GM23248 (cell line): ENCODE data around the gene IFI27L1. TPM values are rescaled to one million over a fixed set of nuclear protein-coding genes. Genes with fewer than 3 reads are reported as not detected.

ENCODE experiments used
- DNase-seq: peaks from one replicate; pipeline ENCODE4 v3.0.0-alpha.2; 2015
- H2AFZ ChIP-seq: fragments of 200-600 bp; sonication (generic); 2 replicates; pipeline ENCODE4 v1.6.1; 2016; ENCODE audit warnings: antibody characterized with exemption
- H3F3A ChIP-seq: fragments of 200-600 bp; sonication (generic); 2 replicates; pipeline ENCODE4 v1.6.1; 2016; ENCODE audit warnings: mild to moderate bottlenecking, antibody characterized with exemption, mixed run types; ENCODE audit not compliant: insufficient read depth
- H3K27ac ChIP-seq: fragments of 200-600 bp; sonication (generic); 2 replicates; pipeline ENCODE4 v1.5.1; 2016; ENCODE audit warnings: mild to moderate bottlenecking
- H3K27me3 ChIP-seq: fragments of 200-600 bp; sonication (generic); replicated peaks from 2 replicates; pipeline ENCODE4 v1.6.1; 2016; ENCODE audit warnings: mild to moderate bottlenecking; ENCODE audit not compliant: insufficient read depth
- H3K36me3 ChIP-seq: fragments of 200-600 bp; sonication (generic); 2 replicates; pipeline ENCODE4 v1.6.1; 2016; ENCODE audit warnings: low read depth, mild to moderate bottlenecking
- H3K4me1 ChIP-seq: fragments of 200-600 bp; sonication (generic); 2 replicates; pipeline ENCODE4 v1.6.1; 2016; ENCODE audit warnings: mild to moderate bottlenecking; ENCODE audit not compliant: insufficient read depth
- H3K4me2 ChIP-seq: fragments of 200-600 bp; sonication (generic); one replicate; pipeline ENCODE4 v1.6.1; 2016; ENCODE audit warnings: mild to moderate bottlenecking; ENCODE audit not compliant: unreplicated experiment
- H3K4me3 ChIP-seq: fragments of 200-600 bp; sonication (generic); 2 replicates; pipeline ENCODE4 v1.5.1; 2016; ENCODE audit warnings: mild to moderate bottlenecking
- H3K79me2 ChIP-seq: fragments of 200-600 bp; sonication (generic); 2 replicates; pipeline ENCODE4 v1.6.1; 2016; ENCODE audit warnings: mild to moderate bottlenecking; ENCODE audit not compliant: insufficient read depth
- H3K9ac ChIP-seq: fragments of 200-600 bp; sonication (generic); 2 replicates; pipeline ENCODE4 v1.6.1; 2016; ENCODE audit warnings: mild to moderate bottlenecking
- H3K9me2 ChIP-seq: fragments of 200-600 bp; sonication (generic); 2 replicates; pipeline ENCODE4 v1.6.1; 2016; ENCODE audit warnings: mixed run types, mild to moderate bottlenecking, moderate library complexity; ENCODE audit not compliant: insufficient read depth
- H3K9me3 ChIP-seq: fragments of 200-600 bp; sonication (generic); one replicate; pipeline ENCODE4 v1.6.1; 2017; ENCODE audit warnings: low read depth
- H4K20me1 ChIP-seq: fragments of 200-600 bp; sonication (generic); 2 replicates; pipeline ENCODE4 v1.6.0; 2016; ENCODE audit not compliant: insufficient read depth
- EZH2 ChIP-seq: fragments of 200-600 bp; sonication (generic); IDR thresholded peaks from 2 replicates; pipeline ENCODE4 v1.6.1; 2018; ENCODE audit warnings: antibody characterized with exemption, mild to moderate bottlenecking; ENCODE audit not compliant: insufficient read depth, poor library complexity, severe bottlenecking
- EZH2phosphoT487 ChIP-seq: fragments of 200-600 bp; sonication (generic); IDR thresholded peaks from 2 replicates; pipeline ENCODE4 v1.6.1; 2018; ENCODE audit warnings: antibody characterized with exemption, moderate library complexity, mild to moderate bottlenecking, low read depth; ENCODE audit not compliant: insufficient read depth
- WGBS, 2 experiments: methylation state at CpG; one replicate each; pipeline ENCODE4 v1.1.6; 2015 to 2017; ENCODE audit warnings: low lambda C conversion rate in 2 of 2, low coverage in 1 of 2; ENCODE audit errors: missing lambda C conversion rate in 2 of 2; 5-methylcytosine and 5-hydroxymethylcytosine counted together
- in situ Hi-C: fragments of 300-500 bp; cut with MboI; formaldehyde crosslinking; loops from 2 replicates; pipeline ENCODE4 v1.15.0; 2020
- polyA plus RNA-seq: library from polyadenylated mRNA; unstranded; fragments of >200 nt; fragmentation: Nextera tagmentation; extraction: Ambion mirVana; gene quantifications from 2 replicates; pipeline ENCODE4 v1.2.1, GENCODE V29; 2016
- total RNA-seq: library from RNA; depleted of rRNA; stranded (reverse); fragments of >200 nt; shearing (Covaris generic); gene quantifications from 2 replicates; pipeline ENCODE4 v1.2.3, GENCODE V29; 2014; rRNA removed

Gene IFI27L1
- total RNA-seq (13.5 and 14.2 TPM in 2 replicates), polyA plus RNA-seq (31.8 and 32.6 TPM in 2 replicates)

- DNase-seq: peak; percentile 99
- Histone ChIP-seq H3K27ac (peak within 1 kb of the TSS; percentile 86), H3K36me3 (peaks cover 20% of the 10 kb centered on the region; the same call in 1 of the 2 replicates), H3K27me3 (no peaks in the 10 kb centered on the region), H2AFZ (peak within 1 kb of the TSS; percentile 99), H4K20me1 (peaks cover 15% of the 10 kb centered on the region), H3F3A (no peaks in the 10 kb centered on the region), H3K9me3 (no peaks in the 10 kb centered on the region), H3K4me1 (peaks cover 35% of the 10 kb centered on the region), H3K4me2 (peak within 1 kb of the TSS; percentile 92), H3K9me2 (no peaks in the 10 kb centered on the region), H3K4me3 (peak within 1 kb of the TSS; percentile 87), H3K79me2 (peaks cover 77% of the 10 kb centered on the region), H3K9ac (peak within 1 kb of the TSS; percentile 96)
- no peak for TF ChIP-seq EZH2phosphoT487
- in situ Hi-C loops: no loop called here
- WGBS, 2 experiments: 1% methylated on average over 68 to 77 of the region's 77 CpGs
Observed at GRCh38 chr14:94080621-94081385, at the start of gene IFI27L1, which contains the start of gene DDX24. Gene IFI27L1, plus strand, starts transcription at chr14:94081310. Its CDS starts 15,628 bp downstream, at chr14:94096938. Gene DDX24, minus strand, starts transcription at chr14:94081202. Its CDS starts 1,460 bp downstream, at chr14:94079742.

DNA sequence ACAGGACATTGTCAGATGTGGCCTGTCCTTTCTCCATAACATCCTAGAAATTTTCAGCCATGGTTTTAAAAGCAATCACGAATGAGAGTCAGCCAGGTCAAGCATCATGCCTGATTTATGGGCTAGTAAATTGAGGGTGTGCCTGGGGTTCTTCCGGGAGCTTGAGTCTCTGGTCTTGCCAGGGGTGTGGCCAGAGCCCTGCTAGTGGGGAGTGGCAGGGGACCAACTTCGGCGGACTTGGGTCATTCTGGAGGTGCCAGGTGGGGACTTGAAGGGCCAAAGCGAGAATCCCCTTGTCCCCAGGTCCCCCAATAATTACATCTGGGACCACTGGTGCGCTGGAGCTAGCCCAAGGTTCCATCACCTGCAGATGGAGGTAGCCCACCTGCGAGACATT lies 49.2 kb upstream of the IFI27L1 start:
- TF ChIP-seq EZH2phosphoT487 (no peak), EZH2 (no peak)
- Histone ChIP-seq H2AFZ (no peak overlapping the region), H3K4me2 (no peak overlapping the region), H3F3A (no peaks in the 10 kb centered on the region), H3K79me2 (no peaks in the 10 kb centered on the region), H3K4me1 (no peaks in the 10 kb centered on the region), H3K36me3 (no peaks in the 10 kb centered on the region), H3K4me3 (no peak overlapping the region), H3K27me3 (no peaks in the 10 kb centered on the region), H3K27ac (no peak overlapping the region), H3K9ac (no peak overlapping the region), H3K9me3 (no peaks in the 10 kb centered on the region), H4K20me1 (no peaks in the 10 kb centered on the region), H3K9me2 (no peaks in the 10 kb centered on the region)
- no peak for DNase-seq
- in situ Hi-C loops: no loop called here
- 54 to 61% methylated on average over 7 of the region's 7 CpGs for WGBS, 2 experiments

DNA sequence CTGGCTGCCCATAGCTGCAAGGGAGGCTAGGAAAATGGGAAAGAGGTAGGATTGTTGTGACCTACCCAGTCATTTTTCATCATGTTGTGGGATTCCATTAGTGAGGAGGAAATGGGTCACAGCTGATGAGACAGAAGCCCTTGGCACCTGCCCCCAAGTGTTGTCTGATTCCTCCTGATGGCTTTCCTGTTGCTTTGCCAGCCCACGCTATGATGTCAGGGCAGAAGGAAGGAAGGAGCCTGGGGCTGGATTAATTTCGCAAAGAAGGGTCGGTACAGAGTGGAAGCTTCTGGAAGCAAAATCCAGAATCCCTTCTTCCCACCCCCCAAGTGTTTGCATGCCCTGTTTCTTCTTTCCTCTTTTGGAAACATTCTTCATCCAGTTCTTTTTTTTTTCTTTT lies 46.2 kb upstream of the IFI27L1 start:
- Histone ChIP-seq H3F3A (no peaks in the 10 kb centered on the region), H3K9me2 (no peaks in the 10 kb centered on the region), H3K27me3 (no peaks in the 10 kb centered on the region), H3K4me1 (no peaks in the 10 kb centered on the region), H4K20me1 (no peaks in the 10 kb centered on the region), H2AFZ (no peak overlapping the region), H3K4me2 (no peak overlapping the region), H3K9me3 (no peaks in the 10 kb centered on the region), H3K79me2 (no peaks in the 10 kb centered on the region), H3K27ac (no peak overlapping the region), H3K36me3 (no peaks in the 10 kb centered on the region), H3K4me3 (no peak overlapping the region), H3K9ac (no peak overlapping the region)
- TF ChIP-seq EZH2phosphoT487 (no peak), EZH2 (no peak)
- in situ Hi-C loops: no loop called here
- 93 to 98% methylated on average over 3 of the region's 3 CpGs for WGBS, 2 experiments
- no peak for DNase-seq

GRCh38 chr14:94036313-94037167 lies 44.6 kb upstream of the IFI27L1 start:
- no peaks in the 10 kb centered on the region for H3K9me3 ChIP-seq
- no peak overlapping the region for H3K4me2 ChIP-seq
- no peaks in the 10 kb centered on the region for H4K20me1 ChIP-seq
- H3K9me2 ChIP-seq: no peaks in the 10 kb centered on the region
- H3K9ac ChIP-seq: no peak overlapping the region
- H3K36me3 ChIP-seq: no peaks in the 10 kb centered on the region
- no peak overlapping the region for H2AFZ ChIP-seq
- 42 to 52% methylated on average over 12 of the region's 12 CpGs for WGBS, 2 experiments
- no peaks in the 10 kb centered on the region for H3F3A ChIP-seq
- TF ChIP-seq EZH2phosphoT487 (no peak), EZH2 (no peak)
- H3K27ac ChIP-seq: no peak overlapping the region
- no peaks in the 10 kb centered on the region for H3K79me2 ChIP-seq
- H3K4me1 ChIP-seq: peaks cover 1% of the 10 kb centered on the region; the same call in 1 of the 2 replicates
- H3K4me3 ChIP-seq: no peak overlapping the region
- H3K27me3 ChIP-seq: no peaks in the 10 kb centered on the region
- peak; percentile 67 for DNase-seq
- in situ Hi-C loops: no loop called here
